HFFc6 (cell line): ENCODE data around the gene GRID1. TPM values are rescaled to one million over a fixed set of nuclear protein-coding genes. Genes with fewer than 3 reads are reported as not detected.

Experiments used
- DNase-seq: peaks from one replicate; pipeline ENCODE4 v3.0.0-alpha.2; 2018
- H3K27ac Mint-ChIP-seq: 2 replicates; pipeline ENCODE4 v1.8.0; 2020; ENCODE audit warnings: mild to moderate bottlenecking, mixed read lengths
- H3K27me3 Mint-ChIP-seq: 2 replicates; pipeline ENCODE4 v1.8.0; 2021; ENCODE audit warnings: mild to moderate bottlenecking, moderate library complexity, mixed read lengths; ENCODE audit not compliant: insufficient read depth
- H3K36me3 Mint-ChIP-seq: 2 replicates; pipeline ENCODE4 v1.8.0; 2021; ENCODE audit warnings: low read depth, mixed read lengths
- H3K4me1 Mint-ChIP-seq: 2 replicates; pipeline ENCODE4 v1.8.0; 2020; ENCODE audit warnings: low read depth, mixed read lengths
- H3K4me3 Mint-ChIP-seq: 2 replicates; pipeline ENCODE4 v1.8.0; 2020; ENCODE audit warnings: mild to moderate bottlenecking, moderate library complexity, mixed read lengths
- H3K9me3 Mint-ChIP-seq: 2 replicates; pipeline ENCODE4 v1.8.0; 2020; ENCODE audit warnings: mild to moderate bottlenecking, mixed read lengths
- total RNA-seq, 6 experiments: library from RNA; stranded (reverse); fragmentation: NEBNext Ultra II Directional; extraction: Animal tissue kit (Norgen Biotek cat#: 25700); gene quantifications; 2 replicates in 1 of 6; 3 replicates in 5 of 6; pipeline ENCODE4 v1.2.3, GENCODE V29; 2021
- TF ChIP-seq, protein P1 (sequence below): fragments of 200-600 bp; sonication (generic); IDR thresholded peaks from 2 replicates; pipeline ENCODE4 v1.5.0; 2021; ENCODE audit warnings: antibody characterized with exemption, mild to moderate bottlenecking

Gene GRID1
- total RNA-seq, 6 experiments from 2014 or later: not detected

- H3K4me1 Mint-ChIP-seq: no peaks in the 10 kb centered on the region
- H3K27ac Mint-ChIP-seq: no peak overlapping the region
- H3K4me3 Mint-ChIP-seq: no peak overlapping the region
- no peak for DNase-seq
- H3K27me3 Mint-ChIP-seq: peaks cover 4% of the 10 kb centered on the region; the same call in 1 of the 2 replicates
- no peaks in the 10 kb centered on the region for H3K36me3 Mint-ChIP-seq
- TF ChIP-seq, protein P1, sequence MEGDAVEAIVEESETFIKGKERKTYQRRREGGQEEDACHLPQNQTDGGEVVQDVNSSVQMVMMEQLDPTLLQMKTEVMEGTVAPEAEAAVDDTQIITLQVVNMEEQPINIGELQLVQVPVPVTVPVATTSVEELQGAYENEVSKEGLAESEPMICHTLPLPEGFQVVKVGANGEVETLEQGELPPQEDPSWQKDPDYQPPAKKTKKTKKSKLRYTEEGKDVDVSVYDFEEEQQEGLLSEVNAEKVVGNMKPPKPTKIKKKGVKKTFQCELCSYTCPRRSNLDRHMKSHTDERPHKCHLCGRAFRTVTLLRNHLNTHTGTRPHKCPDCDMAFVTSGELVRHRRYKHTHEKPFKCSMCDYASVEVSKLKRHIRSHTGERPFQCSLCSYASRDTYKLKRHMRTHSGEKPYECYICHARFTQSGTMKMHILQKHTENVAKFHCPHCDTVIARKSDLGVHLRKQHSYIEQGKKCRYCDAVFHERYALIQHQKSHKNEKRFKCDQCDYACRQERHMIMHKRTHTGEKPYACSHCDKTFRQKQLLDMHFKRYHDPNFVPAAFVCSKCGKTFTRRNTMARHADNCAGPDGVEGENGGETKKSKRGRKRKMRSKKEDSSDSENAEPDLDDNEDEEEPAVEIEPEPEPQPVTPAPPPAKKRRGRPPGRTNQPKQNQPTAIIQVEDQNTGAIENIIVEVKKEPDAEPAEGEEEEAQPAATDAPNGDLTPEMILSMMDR: no peak
- no peaks in the 10 kb centered on the region; the same call in 1 of the 2 replicates for H3K9me3 Mint-ChIP-seq
Observed at GRCh38 chr10:86255405-86256251, 111.0 kb downstream of the GRID1 start.

GRCh38 chr10:86254526-86255174 is 111.9 kb downstream of the GRID1 start:
- peaks cover 4% of the 10 kb centered on the region for H3K27me3 Mint-ChIP-seq
- H3K4me3 Mint-ChIP-seq: no peak overlapping the region
- H3K27ac Mint-ChIP-seq: no peak overlapping the region
- DNase-seq: no peak
- no peaks in the 10 kb centered on the region for H3K4me1 Mint-ChIP-seq
- TF ChIP-seq, protein P1: no peak
- peaks cover 6% of the 10 kb centered on the region; the same call in 1 of the 2 replicates for H3K9me3 Mint-ChIP-seq
- H3K36me3 Mint-ChIP-seq: no peaks in the 10 kb centered on the region

GRCh38 chr10:86254081-86254480 is 112.5 kb downstream of the GRID1 start:
- Mint-ChIP-seq H3K4me1 (no peaks in the 10 kb centered on the region), H3K27ac (no peak overlapping the region), H3K4me3 (no peak overlapping the region), H3K27me3 (peaks cover 6% of the 10 kb centered on the region), H3K36me3 (no peaks in the 10 kb centered on the region), H3K9me3 (peaks cover 8% of the 10 kb centered on the region; the same call in 1 of the 2 replicates)
- TF ChIP-seq, protein P1: no peak
- no peak for DNase-seq

GRCh38 chr10:86253091-86254072 is 113.2 kb downstream of the GRID1 start:
- Mint-ChIP-seq H3K4me1 (no peaks in the 10 kb centered on the region), H3K4me3 (no peak overlapping the region), H3K36me3 (no peaks in the 10 kb centered on the region), H3K9me3 (peaks cover 8% of the 10 kb centered on the region; the same call in 1 of the 2 replicates), H3K27me3 (peaks cover 6% of the 10 kb centered on the region), H3K27ac (no peak overlapping the region)
- TF ChIP-seq, protein P1: no peak
- DNase-seq: no peak

DNA sequence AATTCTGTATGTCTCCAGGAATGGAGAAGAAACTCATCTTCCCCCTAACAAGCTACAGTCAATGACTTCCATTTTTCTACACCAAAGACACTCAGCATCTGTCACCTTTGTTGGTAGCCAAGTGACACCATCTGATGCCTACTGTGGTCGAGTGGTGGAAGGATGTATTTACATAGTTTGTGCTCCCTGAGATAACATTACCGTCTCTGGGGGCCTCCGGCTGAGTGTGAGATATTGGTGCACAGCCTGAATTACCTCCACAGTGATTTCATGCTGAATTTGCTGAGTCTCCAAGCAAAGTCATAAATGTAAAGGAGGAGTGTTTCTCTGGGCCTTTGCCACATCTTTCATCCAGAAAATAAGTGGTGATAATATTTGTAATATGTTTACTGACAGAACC is 114.0 kb downstream of the GRID1 start:
- DNase-seq: no peak
- H3K4me3 Mint-ChIP-seq: no peak overlapping the region

More for the DNA sequence above, 114.0 kb downstream of the GRID1 start:
- peaks cover 14% of the 10 kb centered on the region for H3K9me3 Mint-ChIP-seq
- no peaks in the 10 kb centered on the region for H3K36me3 Mint-ChIP-seq
- no peak overlapping the region for H3K27ac Mint-ChIP-seq
- no peaks in the 10 kb centered on the region for H3K4me1 Mint-ChIP-seq
- peaks cover 6% of the 10 kb centered on the region for H3K27me3 Mint-ChIP-seq
- TF ChIP-seq, protein P1: no peak
